ENCODE results near the gene NDUFA6.
A peak's percentile ranks its signal among the peaks of the same experiment; 100 is the strongest.
"Not testable (repeated sequence)": the region's sequence is repeated elsewhere in the genome, so short reads cannot be mapped to it uniquely, and the experiment has no call there.

NDUFA6 gene

DNA sequence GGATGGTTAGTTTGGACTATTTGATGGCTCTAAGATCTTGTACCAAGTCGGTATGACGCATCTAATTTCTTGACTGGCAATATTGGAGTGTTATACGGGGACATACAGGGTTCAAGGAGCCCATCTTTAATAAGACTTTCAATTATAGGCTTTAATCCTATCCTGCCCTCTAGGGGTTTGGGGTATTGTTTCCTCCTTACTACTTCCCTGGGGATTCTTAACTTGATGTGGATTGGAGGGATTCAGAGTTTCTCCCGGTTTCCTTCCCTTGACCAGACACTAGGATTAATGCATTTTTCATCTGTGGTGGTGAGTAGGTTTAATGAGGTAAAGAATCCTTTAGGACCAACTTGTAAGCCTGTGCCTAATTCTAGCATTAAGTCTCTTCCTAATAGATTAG, 21.2 kb upstream of the NDUFA6 start:
- DNase-seq: no peak

DNA sequence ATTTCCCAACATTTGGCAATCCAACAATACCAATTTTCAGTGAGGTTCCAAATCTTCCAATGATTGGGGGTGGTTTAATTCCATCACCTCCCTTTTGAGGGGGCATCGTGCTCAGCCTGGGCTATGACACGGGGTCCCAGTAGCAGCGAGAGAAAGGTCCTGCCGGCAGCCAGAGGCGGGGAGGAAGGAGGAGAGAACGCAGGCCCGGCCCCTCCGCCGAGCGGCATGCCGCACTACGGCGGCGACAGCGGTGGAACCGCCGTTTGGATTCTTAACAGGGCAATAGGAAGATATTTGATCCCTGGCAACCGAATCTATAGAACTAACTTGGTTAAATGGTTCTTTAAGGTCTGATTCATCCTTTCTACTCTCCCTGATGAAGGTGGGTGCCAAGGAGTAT, 18.3 kb upstream of the NDUFA6 start:
- DNase-seq: no peak

DNA sequence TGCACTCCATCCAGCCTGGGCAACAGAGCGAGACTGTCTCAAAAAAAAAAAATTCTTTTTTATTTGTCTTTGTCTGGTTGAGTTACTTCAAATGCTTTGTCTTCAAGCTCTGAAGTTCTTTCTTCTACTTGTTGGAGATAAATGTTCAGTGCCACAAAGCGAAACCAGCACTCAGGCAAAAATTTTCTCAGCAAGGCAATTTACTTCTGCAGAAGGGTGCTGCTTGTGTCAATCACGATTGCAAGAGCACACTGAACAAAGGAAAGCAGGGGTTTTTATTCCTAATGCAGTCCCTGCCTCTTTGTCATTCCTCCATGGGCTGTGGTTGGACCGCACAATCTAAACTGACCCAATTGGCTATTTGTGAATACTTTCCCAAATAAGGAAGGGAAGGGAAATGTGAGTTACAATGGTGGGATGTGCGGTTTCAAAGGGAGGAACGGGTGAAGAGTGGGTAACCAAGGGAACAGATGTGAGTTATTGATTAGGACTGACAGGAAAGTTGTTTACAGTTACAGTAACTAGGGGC, 13.8 kb upstream of the NDUFA6 start:
- DNase-seq: not testable (repeated sequence)

DNA sequence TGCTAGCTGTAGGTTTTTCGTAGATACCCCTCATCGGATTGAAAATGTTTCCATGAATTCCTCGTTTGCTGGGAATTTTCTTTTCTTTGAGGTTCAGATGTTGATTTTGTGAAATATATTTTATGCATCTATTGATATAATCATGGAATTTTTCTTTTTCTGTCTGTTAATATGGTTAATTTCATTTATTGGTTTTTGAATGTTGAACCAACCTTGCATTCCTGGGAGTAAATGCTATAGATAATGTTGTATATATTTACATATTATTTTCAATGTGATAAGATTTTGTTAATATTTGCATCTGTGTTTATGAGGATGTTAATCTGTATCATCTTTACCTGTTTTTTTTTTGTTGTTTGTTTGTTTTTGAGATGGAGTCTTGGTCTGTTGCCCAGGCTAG, 10.6 kb upstream of the NDUFA6 start:
- DNase-seq: no peak

DNA sequence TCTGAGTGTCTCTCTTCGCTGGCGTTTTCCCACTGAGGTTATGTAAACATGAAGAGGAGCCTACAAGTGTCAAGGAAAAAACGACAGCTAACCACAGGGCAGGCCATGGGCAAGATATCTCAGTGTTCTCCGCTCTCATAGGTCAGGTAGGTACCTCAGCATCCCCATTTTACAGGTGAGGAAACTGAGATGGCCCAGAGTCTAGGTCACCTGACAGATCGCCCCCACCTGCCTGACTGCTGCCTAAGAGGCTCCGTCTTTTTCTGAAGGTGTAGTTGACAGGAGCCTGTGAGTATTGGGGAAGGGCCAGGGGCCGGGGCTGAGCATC, 847 bp upstream of the NDUFA6 start:
- DNase-seq: no peak

DNA sequence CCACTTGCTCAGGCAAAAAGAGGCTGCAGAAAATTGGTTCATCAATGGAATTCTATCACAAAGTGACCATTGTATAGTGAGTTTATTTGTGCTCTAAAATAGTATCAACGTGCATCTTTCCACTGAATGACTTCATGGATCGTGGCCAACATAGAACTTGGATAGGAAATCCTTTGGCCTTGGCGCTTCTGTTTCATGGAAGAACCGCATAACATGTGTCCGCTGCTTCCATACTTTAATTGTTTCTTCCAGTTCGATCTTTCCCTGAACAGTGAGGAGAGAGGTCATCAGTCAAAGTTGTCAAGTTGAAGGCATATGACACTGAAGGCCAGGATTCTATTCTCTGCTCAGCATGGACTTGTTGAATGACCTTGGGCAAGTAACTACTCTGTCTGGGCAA, 4.5 kb downstream of the NDUFA6 start:
- no peak for DNase-seq

DNA sequence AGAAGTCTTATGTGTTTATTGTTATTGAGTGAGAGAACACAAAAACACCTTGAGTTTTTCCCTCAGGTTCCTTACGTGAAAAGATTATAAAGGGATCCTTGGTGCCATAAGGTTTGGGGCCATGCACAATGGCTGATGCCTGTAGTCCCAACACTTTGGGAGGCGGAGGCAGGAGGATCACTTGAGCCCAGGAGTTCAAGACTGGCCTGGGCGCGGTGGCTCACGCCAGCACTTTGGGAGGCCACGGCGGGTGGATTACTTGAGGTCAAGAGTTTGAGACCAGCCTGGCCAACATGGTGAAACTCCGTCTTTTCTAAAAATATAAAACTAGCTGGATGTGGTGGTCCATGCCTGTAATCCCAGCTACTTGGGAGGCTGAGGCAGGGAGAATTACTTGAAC, 5.7 kb downstream of the NDUFA6 start:
- no peak for DNase-seq

DNA sequence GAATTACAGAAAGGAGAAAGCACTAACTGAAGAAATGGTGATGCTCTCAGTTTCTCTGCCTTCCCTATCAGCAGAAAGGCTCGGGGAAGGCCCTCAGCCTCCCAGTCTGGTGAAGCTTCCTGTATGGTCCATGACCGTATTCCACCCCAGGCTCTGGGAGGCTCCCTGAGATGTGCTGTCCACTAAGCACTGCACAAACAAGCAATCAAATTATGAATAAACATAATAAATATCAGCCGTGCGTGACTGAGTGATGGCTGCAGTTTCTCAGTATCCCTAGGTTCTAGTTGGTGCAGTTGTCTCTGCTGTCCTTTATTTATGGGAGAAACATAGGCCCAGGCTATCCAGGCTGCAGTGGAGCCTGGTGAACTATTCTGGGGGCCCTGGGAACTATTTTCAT, 7.5 kb downstream of the NDUFA6 start:
- DNase-seq: no peak

DNA sequence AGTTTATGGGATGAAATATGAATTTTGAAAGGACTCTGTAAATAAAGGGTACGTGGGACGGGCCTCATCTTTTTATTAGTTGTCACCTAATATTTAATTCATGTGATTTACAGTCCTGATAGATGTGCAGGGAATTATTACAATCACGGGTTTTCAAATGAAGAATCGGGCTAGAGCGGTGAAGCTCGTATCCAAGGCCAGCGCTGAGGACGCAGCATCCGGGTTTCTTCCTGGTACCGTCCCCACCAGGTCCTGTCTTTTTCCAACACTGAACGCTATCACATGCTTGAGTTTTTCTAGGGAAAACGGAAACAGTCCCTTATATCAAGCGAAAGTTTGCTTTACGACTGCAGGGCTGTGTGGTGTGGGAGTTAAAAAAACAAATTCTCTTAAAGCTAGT, 10.3 kb downstream of the NDUFA6 start:
- no peak for DNase-seq

DNA sequence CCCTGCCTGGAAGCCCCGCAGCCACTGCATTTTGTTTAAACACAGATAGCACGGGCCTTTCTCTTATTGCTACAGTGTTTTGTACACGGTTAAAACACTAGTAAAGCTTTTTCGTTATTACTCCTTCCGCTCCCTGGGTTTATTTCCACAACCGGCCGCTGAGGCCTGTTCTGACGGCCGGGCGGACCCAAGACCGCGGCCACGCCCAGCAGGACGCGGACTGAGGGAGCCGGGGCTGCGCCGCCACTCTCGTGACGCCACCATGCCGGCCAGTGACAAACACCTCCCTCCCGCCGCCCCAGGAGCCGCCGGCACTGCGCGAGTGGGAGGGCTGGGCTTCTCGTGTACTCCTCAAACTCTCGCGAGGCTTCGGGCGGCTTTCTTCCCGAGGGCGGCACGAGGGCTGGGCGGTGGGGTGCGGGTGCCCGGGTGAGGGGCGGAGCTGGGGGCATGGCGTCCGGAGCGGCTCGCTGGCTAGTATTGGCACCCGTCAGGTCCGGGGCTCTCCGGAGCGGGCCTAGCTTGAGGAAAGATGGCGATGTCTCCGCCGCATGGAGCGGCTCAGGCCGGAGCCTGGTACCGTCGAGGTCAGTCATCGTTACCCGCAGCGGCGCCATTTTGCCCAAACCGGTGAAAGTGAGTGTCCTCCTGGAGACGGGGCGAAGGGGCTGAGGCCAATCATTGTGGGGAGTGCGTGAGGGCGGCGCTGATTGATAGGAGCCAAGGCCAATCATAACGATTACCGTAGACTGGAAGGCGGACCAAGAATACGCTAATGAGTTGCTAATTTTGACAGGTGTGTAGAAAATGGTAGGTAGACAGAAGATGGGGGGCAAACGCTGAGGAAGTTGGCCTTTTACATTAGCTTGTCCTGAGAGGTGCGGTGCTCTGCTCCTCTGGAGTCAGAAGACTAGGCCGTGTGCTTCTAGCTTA, 11.0 kb downstream of the NDUFA6 start, which contains the start of gene SMDT1:
SMDT1 (plus strand) TSS at position 382 of the 933 bp plus-strand sequence; CDS start at position 451, 69 bp downstream.
- DNase-seq: peak; percentile 84

DNA sequence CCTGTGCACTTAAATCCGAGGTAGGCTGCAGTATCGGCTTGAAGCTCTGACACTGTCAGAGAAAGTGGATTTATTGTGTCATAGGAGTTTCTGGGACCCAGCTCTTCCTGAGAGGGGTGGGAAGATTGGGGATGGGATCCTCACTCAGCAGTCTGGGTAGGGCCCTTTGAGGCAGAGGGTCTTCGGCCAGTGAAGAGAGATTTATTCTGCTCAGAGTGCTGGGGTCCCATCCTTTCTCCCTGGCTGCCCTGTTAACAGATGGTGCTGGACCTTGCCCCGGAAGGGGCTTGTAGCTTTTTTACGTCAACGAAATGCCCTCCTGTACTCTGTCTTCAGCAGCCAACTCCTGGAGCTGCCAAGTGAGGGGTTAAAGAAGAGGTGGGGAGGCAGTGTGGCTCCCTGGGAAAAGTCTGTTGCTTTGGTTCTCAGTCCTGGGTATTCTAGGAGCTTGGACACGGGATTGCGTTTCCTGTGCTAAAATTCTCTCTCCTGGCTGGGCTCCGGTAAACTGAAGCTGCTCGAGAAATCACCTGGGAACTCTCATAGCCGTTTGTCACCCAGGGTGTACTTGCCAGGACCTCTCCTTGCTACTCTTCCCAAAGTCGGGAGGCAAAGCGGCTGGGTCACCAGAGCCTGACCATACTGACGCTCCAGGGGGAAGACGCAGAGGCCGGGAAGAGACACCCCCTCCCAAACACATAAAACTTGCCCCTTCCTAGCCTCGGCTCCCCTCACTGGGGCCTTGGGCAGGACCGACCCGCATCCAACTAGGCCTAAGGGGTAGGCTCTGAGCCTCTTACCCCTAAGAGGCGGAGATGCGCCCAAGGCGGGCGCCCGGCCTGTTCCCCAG, 11.9 kb downstream of the NDUFA6 start:
- DNase-seq: no peak

DNA sequence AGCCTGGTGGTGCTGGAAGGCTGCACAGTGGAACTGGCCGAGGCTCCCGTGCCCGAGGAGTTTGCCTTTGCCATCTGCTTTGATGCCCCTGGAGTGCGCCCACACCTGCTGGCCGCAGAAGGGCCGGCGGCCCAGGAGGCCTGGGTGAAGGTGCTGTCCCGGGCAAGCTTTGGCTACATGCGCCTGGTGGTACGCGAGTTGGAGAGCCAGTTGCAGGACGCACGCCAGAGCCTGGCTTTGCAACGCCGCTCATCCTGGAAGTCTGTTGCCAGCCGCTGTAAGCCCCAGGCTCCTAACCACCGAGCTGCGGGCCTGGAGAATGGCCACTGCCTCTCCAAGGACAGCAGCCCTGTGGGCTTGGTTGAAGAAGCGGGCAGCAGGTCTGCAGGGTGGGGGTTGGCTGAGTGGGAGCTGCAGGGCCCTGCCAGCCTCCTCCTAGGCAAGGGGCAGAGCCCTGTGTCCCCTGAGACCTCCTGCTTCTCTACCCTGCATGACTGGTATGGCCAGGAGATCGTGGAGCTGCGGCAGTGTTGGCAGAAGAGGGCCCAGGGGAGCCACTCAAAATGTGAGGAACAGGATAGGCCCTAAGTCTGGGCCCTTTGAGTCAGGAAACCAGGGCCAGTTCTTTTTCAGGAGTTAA, 13.0 kb downstream of the NDUFA6 start:
- DNase-seq: no peak

DNA sequence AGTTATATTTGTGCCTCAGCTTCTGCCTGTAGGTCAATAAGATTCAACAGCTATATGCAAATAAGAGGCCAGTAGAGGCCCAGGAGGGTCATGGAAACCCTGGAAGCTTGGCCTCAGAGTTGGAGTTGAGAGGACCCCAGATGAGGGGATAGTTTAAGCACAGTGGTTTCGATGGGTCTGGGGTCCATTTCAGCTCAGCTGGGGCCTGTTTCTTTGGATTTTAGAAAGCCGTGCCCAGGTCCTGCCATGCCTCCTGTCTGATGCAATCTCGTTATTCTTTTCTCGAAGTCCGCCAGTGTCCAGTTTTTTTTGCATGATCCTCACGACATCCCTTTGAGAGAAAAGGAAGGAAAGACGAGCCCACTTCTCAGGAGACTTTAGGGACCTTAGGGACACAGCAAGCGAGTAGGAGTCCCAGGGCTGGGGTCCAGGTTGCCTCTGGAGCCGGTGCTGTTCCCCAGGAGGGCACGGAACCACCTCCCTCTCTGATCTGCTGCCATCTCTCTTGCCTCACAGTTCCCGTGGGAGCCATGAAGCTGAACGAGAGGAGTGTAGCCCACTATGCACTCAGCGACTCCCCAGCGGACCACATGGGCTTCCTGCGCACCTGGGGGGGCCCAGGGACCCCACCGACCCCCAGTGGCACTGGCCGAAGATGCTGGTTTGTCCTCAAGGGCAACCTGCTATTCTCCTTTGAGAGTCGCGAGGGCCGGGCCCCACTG, 13.6 kb downstream of the NDUFA6 start:
- DNase-seq: no peak

DNA sequence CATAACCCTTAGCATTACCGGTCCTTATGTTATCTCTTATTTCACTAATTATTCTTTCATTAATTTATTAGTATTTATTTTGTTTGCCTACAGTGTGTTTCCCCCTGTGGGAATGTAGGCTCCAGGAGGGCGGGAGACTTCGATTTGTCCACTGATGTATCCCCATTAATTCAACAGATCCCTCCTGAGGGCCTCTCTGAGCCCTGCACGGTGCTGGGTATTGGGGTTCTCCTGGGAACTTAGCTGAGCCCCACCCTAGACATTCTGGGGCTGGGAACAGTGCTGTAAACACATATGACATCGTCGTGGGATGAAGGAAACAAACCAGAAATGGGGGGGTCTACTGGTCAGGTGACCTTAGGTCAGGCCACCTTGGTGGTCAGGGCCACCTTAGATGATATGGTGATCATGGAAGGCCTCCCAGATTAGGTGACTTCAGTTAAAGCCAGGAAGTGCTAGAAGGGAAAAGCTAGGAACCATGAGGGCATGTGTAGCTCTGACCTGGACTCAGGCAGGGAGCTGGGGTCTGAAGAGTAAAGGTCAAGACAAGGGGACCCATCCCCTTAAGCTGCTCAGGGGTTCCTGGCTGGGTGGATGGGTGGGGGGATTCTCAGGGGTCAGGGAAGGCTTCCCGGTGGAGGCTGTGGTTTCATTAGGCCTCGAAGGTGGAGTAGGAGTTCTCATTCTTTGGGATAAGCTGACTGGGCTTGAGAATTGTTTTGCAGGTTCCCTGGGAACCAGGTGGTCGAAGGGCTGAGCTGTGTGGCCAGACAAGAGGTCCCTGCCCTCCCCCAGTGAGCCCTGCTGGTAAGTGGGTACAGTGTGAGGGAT, 15.5 kb downstream of the NDUFA6 start:
- no peak for DNase-seq

DNA sequence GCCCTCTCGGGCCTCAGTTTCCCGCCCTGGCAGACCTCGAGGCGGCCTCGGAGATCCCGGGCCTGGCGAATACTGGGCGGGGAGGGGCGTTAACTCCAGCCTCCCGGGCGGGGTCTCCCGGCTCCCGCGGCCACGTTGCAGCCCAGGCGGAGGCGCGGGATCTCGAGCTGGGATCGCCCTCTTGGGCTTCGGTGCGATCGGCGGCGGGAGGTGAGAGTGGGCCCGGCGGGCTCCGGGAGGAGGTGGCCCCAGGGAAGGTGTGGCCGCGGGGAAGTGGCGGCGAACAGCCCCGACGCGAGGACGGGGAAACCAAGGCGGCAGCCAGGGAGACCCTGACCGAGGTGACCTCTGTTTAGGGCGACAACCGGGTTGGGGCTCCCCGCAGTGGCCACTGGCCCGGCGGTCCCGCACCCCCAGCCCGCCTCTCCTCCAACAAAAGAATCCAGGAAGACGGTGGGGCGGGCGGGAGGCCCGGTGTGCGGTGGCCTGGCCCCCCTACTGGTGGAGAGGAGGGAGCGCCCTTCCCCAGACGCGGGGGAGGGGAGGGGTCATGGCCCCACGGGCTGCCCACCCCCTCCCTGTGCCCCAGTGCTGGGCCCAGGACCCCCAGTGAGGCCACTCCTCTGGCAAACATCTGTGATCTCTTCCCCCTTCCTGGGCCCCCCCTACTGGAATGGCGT, 16.3 kb downstream of the NDUFA6 start, which contains the start of gene PHETA2:
PHETA2 (plus strand) TSS at position 117 of the 680 bp plus-strand sequence. CDS start 3,046 bp downstream, outside the sequence.
- DNase-seq: no peak

DNA sequence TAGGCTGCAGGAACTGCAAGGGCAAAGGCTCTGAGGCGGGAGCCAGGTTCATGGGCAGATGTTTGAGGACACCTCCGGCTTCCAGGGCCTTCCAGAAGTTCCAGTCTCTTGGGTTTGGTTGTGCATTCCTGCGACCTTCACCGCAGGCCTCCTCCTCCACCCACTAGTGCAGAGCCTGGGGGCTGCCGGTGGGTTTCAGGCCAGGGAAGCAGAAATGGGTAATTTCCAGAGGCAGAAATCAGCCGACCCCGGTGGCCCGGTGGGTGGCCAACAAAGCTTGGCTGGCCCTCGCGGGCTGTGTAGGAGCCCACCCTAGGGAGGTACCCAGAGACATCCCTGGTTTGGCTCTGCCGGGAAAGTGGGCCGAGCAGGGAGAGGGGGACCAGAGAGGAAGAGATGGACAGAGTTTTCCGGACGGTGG, 16.9 kb downstream of the NDUFA6 start:
- DNase-seq: no peak

DNA sequence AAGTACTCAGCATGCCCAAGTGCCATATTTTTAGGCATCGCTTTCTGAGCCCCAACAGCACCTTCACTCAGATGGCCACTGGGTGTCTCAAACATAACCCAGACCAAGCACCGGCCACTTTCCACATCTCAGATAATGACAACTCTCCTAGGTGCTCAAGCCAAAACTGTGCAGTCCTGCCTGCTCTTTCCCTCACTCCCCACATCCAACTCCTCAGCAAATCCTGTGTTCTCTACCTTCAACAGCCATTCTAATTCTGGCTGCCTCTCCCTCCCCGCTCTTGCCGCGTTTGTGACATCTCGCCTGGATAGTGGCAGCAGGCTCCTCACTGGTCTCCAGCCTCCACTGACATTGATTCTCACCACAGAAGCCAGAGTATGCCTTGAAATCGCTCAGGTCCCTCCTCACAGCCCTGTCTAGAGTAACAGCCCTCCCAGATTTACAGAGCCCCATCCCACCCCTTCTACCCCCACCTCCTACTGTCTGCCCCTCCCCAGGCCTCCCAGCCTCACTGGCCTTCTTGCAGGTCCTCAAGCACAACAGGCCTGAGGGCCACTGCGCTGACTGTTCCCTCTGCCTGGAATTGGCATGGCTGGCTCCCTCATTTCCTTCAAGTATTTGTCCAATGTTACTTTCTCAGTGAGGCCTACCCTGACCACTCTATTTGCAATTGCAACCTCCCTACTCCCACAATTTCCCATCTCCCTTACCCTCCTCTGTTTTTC, 17.8 kb downstream of the NDUFA6 start:
- no peak for DNase-seq

DNA sequence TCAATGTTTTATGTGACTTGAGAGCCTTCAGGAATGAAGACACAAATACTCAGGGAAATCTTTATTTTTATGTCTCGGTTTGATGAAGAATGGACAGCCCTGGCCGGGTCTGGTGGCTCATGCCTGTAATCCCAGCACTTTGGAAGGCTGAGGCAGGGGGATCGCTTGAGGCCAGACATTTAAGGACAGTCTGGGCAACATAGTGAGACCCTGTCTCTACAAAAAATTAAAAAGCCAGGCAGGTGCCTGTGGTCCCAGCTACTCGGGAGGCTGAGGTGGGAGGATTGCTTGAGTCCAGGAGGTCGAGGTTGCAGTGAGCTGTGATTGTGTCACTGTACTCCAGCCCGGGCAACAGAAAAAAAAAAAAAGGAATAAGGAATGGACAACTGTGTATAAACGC, 19.1 kb downstream of the NDUFA6 start:
- not testable (repeated sequence) for DNase-seq

DNA sequence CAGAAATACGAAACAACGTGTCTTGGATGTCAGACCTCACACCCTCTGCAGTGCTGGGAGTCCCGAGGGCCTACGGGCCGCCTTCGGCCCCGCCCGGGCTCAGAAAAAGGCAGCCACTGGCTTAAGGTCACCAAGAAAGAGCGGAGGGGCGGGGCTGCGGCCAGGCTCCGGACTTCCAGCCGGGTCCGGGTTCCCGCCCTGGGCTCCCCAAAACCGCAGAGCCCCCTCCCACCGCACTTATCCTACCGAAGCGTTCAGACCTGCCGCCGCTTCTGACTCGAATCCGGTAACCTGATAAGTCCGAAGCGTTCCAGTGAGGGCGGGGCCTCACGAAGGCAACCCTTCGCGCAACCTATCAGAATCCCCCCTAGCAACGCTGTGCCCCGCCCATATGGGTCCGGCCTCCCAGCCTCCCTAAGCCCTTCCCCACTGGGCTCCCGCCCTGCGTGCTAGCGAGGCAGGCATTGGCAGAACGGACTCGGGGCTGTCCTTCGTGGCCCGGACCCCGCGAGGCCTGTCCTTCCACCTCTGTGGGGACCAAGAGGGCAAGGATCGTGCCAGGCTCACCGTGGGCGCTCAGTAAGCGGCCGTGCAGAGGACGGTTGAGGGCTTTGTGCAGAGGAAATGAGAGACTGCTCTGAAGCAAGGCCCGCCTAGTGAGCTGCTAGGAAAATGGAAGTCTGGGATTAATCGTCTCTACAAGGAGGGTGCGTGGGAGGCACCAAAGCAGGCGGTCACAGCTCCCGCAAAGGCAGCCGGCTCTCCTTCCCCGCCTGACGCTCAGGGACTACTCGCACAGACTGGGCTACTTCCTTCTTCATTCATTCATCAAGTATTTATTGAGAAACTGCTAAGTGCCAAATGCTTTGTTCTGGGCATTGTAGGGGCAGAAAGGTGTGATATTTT, 19.8 kb downstream of the NDUFA6 start, which contains the start of gene NAGA:
NAGA (minus strand) TSS at position 296 of the 906 bp plus-strand sequence. CDS start 515 bp downstream, outside the sequence.
- peak; percentile 85 for DNase-seq
